Loucy (cell line): ENCODE results near the gene PLCL2.

Source experiments
- EZH2phosphoT487 ChIP-seq: fragments of 200-600 bp; IDR thresholded peaks from 2 replicates; pipeline ENCODE4 v1.6.1; 2018; ENCODE audit warnings: antibody characterized with exemption, mild to moderate bottlenecking, moderate library complexity, borderline replicate concordance
- TF ChIP-seq, protein P1 (sequence below): fragments of 200-600 bp; sonication (generic); conservative IDR thresholded peaks from 2 replicates; pipeline ENCODE4 v1.5.1; 2014; ENCODE audit warnings: mild to moderate bottlenecking, antibody characterized with exemption, low read length

DNA sequence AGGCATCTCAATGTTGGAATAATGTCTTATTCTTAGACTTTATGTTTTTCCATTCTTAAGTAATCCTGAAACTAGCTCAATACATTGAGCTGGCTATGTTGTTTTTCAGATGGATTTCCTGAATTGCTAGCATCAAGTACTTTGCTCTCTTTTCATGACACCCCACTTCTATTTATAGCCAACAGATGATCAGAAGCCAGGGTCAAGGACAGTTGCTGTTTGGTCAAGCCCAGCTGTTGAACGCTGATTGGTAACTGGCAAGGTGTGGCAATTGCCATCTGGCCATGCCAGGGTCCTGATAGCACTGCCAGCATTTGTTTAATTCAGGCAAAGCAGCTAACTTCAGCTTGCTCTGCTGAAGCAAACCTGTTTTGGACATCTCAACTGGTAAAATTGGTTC, 46.2 kb upstream of the PLCL2 start:
- TF ChIP-seq, protein P1, sequence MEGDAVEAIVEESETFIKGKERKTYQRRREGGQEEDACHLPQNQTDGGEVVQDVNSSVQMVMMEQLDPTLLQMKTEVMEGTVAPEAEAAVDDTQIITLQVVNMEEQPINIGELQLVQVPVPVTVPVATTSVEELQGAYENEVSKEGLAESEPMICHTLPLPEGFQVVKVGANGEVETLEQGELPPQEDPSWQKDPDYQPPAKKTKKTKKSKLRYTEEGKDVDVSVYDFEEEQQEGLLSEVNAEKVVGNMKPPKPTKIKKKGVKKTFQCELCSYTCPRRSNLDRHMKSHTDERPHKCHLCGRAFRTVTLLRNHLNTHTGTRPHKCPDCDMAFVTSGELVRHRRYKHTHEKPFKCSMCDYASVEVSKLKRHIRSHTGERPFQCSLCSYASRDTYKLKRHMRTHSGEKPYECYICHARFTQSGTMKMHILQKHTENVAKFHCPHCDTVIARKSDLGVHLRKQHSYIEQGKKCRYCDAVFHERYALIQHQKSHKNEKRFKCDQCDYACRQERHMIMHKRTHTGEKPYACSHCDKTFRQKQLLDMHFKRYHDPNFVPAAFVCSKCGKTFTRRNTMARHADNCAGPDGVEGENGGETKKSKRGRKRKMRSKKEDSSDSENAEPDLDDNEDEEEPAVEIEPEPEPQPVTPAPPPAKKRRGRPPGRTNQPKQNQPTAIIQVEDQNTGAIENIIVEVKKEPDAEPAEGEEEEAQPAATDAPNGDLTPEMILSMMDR: no peak
- no peak for TF ChIP-seq EZH2phosphoT487
